Activated CD4-positive, alpha-beta memory T cell treated with anti-CD3 and anti-CD28 coated beads, Interleukin-2, amount 10 ng/mL, durations not matched to agents 7 days and 5 days (primary cell): ENCODE data around the gene ANKUB1. TPM values are rescaled to one million over a fixed set of nuclear protein-coding genes. Genes with fewer than 3 reads are reported as not detected.

Experiments used
- CTCF ChIA-PET: fragments of 350-600 bp; sonication (Branson Sonifier 250); formaldehyde crosslinking; loops from one replicate; lab custom pipeline; 2021; ENCODE audit warnings: antibody characterized with exemption, inconsistent platforms; lab: Charles Lee
- POLR2A ChIA-PET: fragments of 350-600 bp; sonication (Branson Sonifier 250); formaldehyde crosslinking; loops from one replicate; lab custom pipeline; 2021; ENCODE audit warnings: antibody characterized with exemption; lab: Charles Lee
- DNase-seq: peaks from one replicate; pipeline ENCODE4 v3.0.0-alpha.2; 2020
- H3K27ac Mint-ChIP-seq: one replicate; pipeline ENCODE4 v1.8.0; 2021; ENCODE audit warnings: mild to moderate bottlenecking, mixed read lengths
- H3K27me3 Mint-ChIP-seq: one replicate; pipeline ENCODE4 v1.8.0; 2021; ENCODE audit warnings: mixed read lengths
- H3K36me3 Mint-ChIP-seq: one replicate; pipeline ENCODE4 v1.8.0; 2021; ENCODE audit warnings: low read depth, mixed read lengths
- H3K4me1 Mint-ChIP-seq: one replicate; pipeline ENCODE4 v1.8.0; 2021; ENCODE audit warnings: mixed read lengths
- H3K4me3 Mint-ChIP-seq: one replicate; pipeline ENCODE4 v1.8.0; 2021; ENCODE audit warnings: mild to moderate bottlenecking, mixed read lengths
- H3K9me3 Mint-ChIP-seq: one replicate; pipeline ENCODE4 v1.8.0; 2021; ENCODE audit warnings: mixed read lengths
- total RNA-seq, 2 experiments: library from RNA; stranded (reverse); gene quantifications; one replicate each; pipeline ENCODE4 v1.2.3, GENCODE V29; 2021

ANKUB1 gene
- total RNA-seq, 2 experiments from 2014 or later: not detected

GRCh38 chr3:149801639-149802038 is 9.3 kb upstream of the ANKUB1 start:
- Mint-ChIP-seq H3K4me3 (no peak overlapping the region), H3K4me1 (peaks cover 4% of the 10 kb centered on the region), H3K9me3 (no peaks in the 10 kb centered on the region), H3K27me3 (peaks cover 32% of the 10 kb centered on the region), H3K27ac (no peak overlapping the region), H3K36me3 (no peaks in the 10 kb centered on the region)
- no peak for DNase-seq
- CTCF ChIA-PET: no interaction called here
- POLR2A ChIA-PET: no interaction called here

- no peak overlapping the region for H3K27ac Mint-ChIP-seq
- CTCF ChIA-PET: no interaction called here
These were observed 8.8 kb upstream of the ANKUB1 start for GRCh38 chr3:149801195-149801594.

GRCh38 chr3:149800693-149801092 is 8.3 kb upstream of the ANKUB1 start:
- CTCF ChIA-PET: interaction anchor here (4.2 kb wide), 1 partner anchor 7 kb away, joined by 21 read pairs; no protein-coding TSS in a partner anchor
- POLR2A ChIA-PET: no interaction called here
- Mint-ChIP-seq H3K4me3 (no peak overlapping the region), H3K4me1 (no peaks in the 10 kb centered on the region), H3K27ac (no peak overlapping the region), H3K9me3 (no peaks in the 10 kb centered on the region), H3K36me3 (no peaks in the 10 kb centered on the region), H3K27me3 (peaks cover 25% of the 10 kb centered on the region)
- no peak for DNase-seq

More at GRCh38 chr3:149801195-149801594, 8.8 kb upstream of the ANKUB1 start:
- Mint-ChIP-seq H3K36me3 (no peaks in the 10 kb centered on the region), H3K4me3 (no peak overlapping the region), H3K4me1 (no peaks in the 10 kb centered on the region), H3K27me3 (peaks cover 29% of the 10 kb centered on the region), H3K9me3 (no peaks in the 10 kb centered on the region)
- DNase-seq: no peak
- POLR2A ChIA-PET: no interaction called here

GRCh38 chr3:149796026-149796425 is 3.7 kb upstream of the ANKUB1 start:
- Mint-ChIP-seq H3K27me3 (peaks cover 22% of the 10 kb centered on the region), H3K4me1 (no peaks in the 10 kb centered on the region), H3K27ac (no peak overlapping the region), H3K36me3 (no peaks in the 10 kb centered on the region), H3K4me3 (no peak overlapping the region), H3K9me3 (no peaks in the 10 kb centered on the region)
- no peak for DNase-seq
- ChIA-PET POLR2A (no interaction called here), CTCF (no interaction called here)

GRCh38 chr3:149790698-149791097 is 1.7 kb downstream of the ANKUB1 start:
- no peaks in the 10 kb centered on the region for H3K4me1 Mint-ChIP-seq
- no peak overlapping the region for H3K27ac Mint-ChIP-seq
- peaks cover 34% of the 10 kb centered on the region for H3K27me3 Mint-ChIP-seq
- H3K36me3 Mint-ChIP-seq: no peaks in the 10 kb centered on the region
- H3K9me3 Mint-ChIP-seq: no peaks in the 10 kb centered on the region
- DNase-seq: no peak
- CTCF ChIA-PET: no interaction called here
- POLR2A ChIA-PET: no interaction called here
- no peak overlapping the region for H3K4me3 Mint-ChIP-seq

- DNase-seq: no peak
- ChIA-PET CTCF (no interaction called here), POLR2A (no interaction called here)
- H3K27me3 Mint-ChIP-seq: peaks cover 34% of the 10 kb centered on the region
- no peaks in the 10 kb centered on the region for H3K4me1 Mint-ChIP-seq
- no peaks in the 10 kb centered on the region for H3K36me3 Mint-ChIP-seq
- no peak overlapping the region for H3K27ac Mint-ChIP-seq
- H3K9me3 Mint-ChIP-seq: no peaks in the 10 kb centered on the region
- no peak overlapping the region for H3K4me3 Mint-ChIP-seq
These were observed 2.1 kb downstream of the ANKUB1 start for GRCh38 chr3:149790268-149790667.

GRCh38 chr3:149784064-149784704 is 8.2 kb downstream of the ANKUB1 start:
- Mint-ChIP-seq H3K27ac (no peak overlapping the region), H3K9me3 (no peaks in the 10 kb centered on the region), H3K4me3 (no peak overlapping the region), H3K27me3 (peaks cover 18% of the 10 kb centered on the region), H3K4me1 (no peaks in the 10 kb centered on the region), H3K36me3 (no peaks in the 10 kb centered on the region)
- DNase-seq: no peak
- ChIA-PET CTCF (interaction anchor here (1.5 kb wide), 1 partner anchor 24 kb away, joined by 5 read pairs; no protein-coding TSS in a partner anchor), POLR2A (no interaction called here)

- Mint-ChIP-seq H3K4me3 (no peak overlapping the region), H3K4me1 (no peaks in the 10 kb centered on the region), H3K27me3 (peaks cover 18% of the 10 kb centered on the region), H3K27ac (no peak overlapping the region), H3K9me3 (no peaks in the 10 kb centered on the region), H3K36me3 (no peaks in the 10 kb centered on the region)
- no peak for DNase-seq
- CTCF ChIA-PET: interaction anchor here (1.2 to 1.5 kb wide), 2 partner anchors 25 to 31 kb away, joined by 3 to 5 read pairs; partner anchors contain the start of gene COMMD2
- POLR2A ChIA-PET: no interaction called here
These were observed 8.8 kb downstream of the ANKUB1 start for GRCh38 chr3:149783576-149783975.

- Mint-ChIP-seq H3K36me3 (no peaks in the 10 kb centered on the region), H3K27me3 (peaks cover 12% of the 10 kb centered on the region), H3K9me3 (no peaks in the 10 kb centered on the region), H3K4me1 (no peaks in the 10 kb centered on the region), H3K27ac (no peak overlapping the region), H3K4me3 (no peak overlapping the region)
- POLR2A ChIA-PET: no interaction called here
- CTCF ChIA-PET: interaction anchor here (1.0 to 1.6 kb wide), 3 partner anchors 10 to 26 kb away, joined by 3 to 8 read pairs (median 3); no protein-coding TSS in a partner anchor
- no peak for DNase-seq
These were observed 10.6 kb downstream of the ANKUB1 start for GRCh38 chr3:149781741-149782140.

- H3K4me1 Mint-ChIP-seq: no peaks in the 10 kb centered on the region
- no peak overlapping the region for H3K27ac Mint-ChIP-seq
- no peak overlapping the region for H3K4me3 Mint-ChIP-seq
- H3K9me3 Mint-ChIP-seq: no peaks in the 10 kb centered on the region
- ChIA-PET POLR2A (no interaction called here), CTCF (no interaction called here)
- H3K36me3 Mint-ChIP-seq: no peaks in the 10 kb centered on the region
- H3K27me3 Mint-ChIP-seq: peaks cover 7% of the 10 kb centered on the region
- DNase-seq: no peak
These were observed 11.1 kb downstream of the ANKUB1 start for GRCh38 chr3:149781211-149781610.

- DNase-seq: no peak
- no peaks in the 10 kb centered on the region for H3K4me1 Mint-ChIP-seq
- peaks cover 4% of the 10 kb centered on the region for H3K27me3 Mint-ChIP-seq
- ChIA-PET CTCF (interaction anchor here (1.0 to 3.1 kb wide), 2 partner anchors 12 to 31 kb away, joined by 4 to 12 read pairs; no protein-coding TSS in a partner anchor), POLR2A (interaction anchor here (0.8 kb wide), 1 partner anchor 11 kb away, joined by 4 read pairs; no protein-coding TSS in a partner anchor)
- H3K27ac Mint-ChIP-seq: no peak overlapping the region
- no peaks in the 10 kb centered on the region for H3K36me3 Mint-ChIP-seq
- no peak overlapping the region for H3K4me3 Mint-ChIP-seq
- H3K9me3 Mint-ChIP-seq: no peaks in the 10 kb centered on the region
These were observed 14.7 kb downstream of the ANKUB1 start for GRCh38 chr3:149777414-149778214.

GRCh38 chr3:149776170-149776569 is 16.2 kb downstream of the ANKUB1 start:
- no peak for DNase-seq
- CTCF ChIA-PET: interaction anchor here (1.3 to 3.1 kb wide), 4 partner anchors 11 to 207 kb away, joined by 3 to 12 read pairs (median 7); partner anchors contain the start of gene COMMD2
- H3K27me3 Mint-ChIP-seq: peaks cover 10% of the 10 kb centered on the region
- no peaks in the 10 kb centered on the region for H3K9me3 Mint-ChIP-seq
- H3K4me1 Mint-ChIP-seq: no peaks in the 10 kb centered on the region
- no peak overlapping the region for H3K27ac Mint-ChIP-seq
- POLR2A ChIA-PET: no interaction called here
- no peak overlapping the region for H3K4me3 Mint-ChIP-seq
- H3K36me3 Mint-ChIP-seq: no peaks in the 10 kb centered on the region

- Mint-ChIP-seq H3K9me3 (no peaks in the 10 kb centered on the region), H3K27ac (no peak overlapping the region), H3K36me3 (no peaks in the 10 kb centered on the region), H3K4me3 (no peak overlapping the region), H3K27me3 (peaks cover 15% of the 10 kb centered on the region), H3K4me1 (no peaks in the 10 kb centered on the region)
- POLR2A ChIA-PET: no interaction called here
- DNase-seq: no peak
- CTCF ChIA-PET: interaction anchor here (0.7 to 3.7 kb wide), 11 partner anchors 9 to 280 kb away, joined by 3 to 26 read pairs (median 5); partner anchors contain the start of gene COMMD2
These were observed 19.5 kb downstream of the ANKUB1 start for GRCh38 chr3:149772861-149773260.
